Neuron (in vitro differentiated cells): ENCODE measurements around the gene BCL2.

Experiments used
- H2AFZ ChIP-seq: one replicate; pipeline ENCODE4 v1.6.1; 2013; ENCODE audit warnings: low read depth, mild to moderate bottlenecking, inconsistent platforms, low read length, moderate library complexity
- H3K27me3 ChIP-seq: one replicate; pipeline ENCODE4 v1.6.1; 2013; ENCODE audit warnings: low read length; ENCODE audit not compliant: insufficient read depth
- H3K36me3 ChIP-seq: one replicate; pipeline ENCODE4 v1.6.1; 2013; ENCODE audit warnings: low read length; ENCODE audit not compliant: insufficient read depth
- H3K4me1 ChIP-seq: one replicate; pipeline ENCODE4 v1.6.1; 2013; ENCODE audit warnings: low read length; ENCODE audit not compliant: insufficient read depth
- H3K4me3 ChIP-seq: 2 replicates; pipeline ENCODE4 v1.5.1; 2013; ENCODE audit warnings: mild to moderate bottlenecking, low read length, moderate library complexity
- H3K9me3 ChIP-seq: one replicate; pipeline ENCODE4 v1.6.1; 2013; ENCODE audit warnings: low read length

BCL2 gene

DNA sequence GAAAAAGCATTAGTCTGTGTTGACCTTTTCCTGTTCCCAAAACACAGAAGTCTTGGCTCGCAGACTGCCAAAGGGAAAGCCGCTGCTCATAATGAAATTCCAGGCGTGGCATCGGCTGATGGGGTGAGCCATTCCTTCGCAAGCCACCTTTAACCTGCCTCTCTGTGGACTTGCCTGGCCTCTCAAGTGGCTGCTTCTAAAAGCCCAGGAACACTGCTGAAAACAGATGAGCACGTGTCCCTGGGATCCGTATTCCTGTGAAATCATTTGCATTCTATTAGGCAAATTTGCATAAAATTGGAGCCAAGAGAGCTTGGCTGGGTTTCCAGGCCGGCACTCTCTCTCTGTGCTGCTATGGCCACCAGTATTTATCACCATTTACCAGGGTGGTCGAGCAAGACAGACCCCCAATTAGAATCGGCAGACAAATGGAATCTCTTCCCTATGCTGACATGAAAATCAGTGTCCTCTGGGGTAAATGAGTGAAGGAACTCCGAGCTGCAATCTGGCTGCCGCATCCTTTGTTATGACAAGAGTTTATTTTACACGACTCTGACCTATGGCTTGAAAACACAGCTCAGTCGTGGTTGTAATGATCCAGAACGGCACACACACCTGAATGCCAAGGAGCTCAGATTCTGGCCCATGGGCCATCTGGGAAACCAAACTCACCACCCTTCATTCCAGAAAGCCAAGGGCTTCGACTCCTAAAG lies 21.7 kb downstream of the BCL2 start:
- no peaks in the 10 kb centered on the region for H3K36me3 ChIP-seq
- H3K9me3 ChIP-seq: peaks cover 2% of the 10 kb centered on the region
- H3K4me3 ChIP-seq: no peak overlapping the region
- peaks cover 20% of the 10 kb centered on the region for H3K4me1 ChIP-seq
- H2AFZ ChIP-seq: no peak overlapping the region
- no peaks in the 10 kb centered on the region for H3K27me3 ChIP-seq

- H2AFZ ChIP-seq: no peak overlapping the region
- no peaks in the 10 kb centered on the region for H3K27me3 ChIP-seq
- H3K4me1 ChIP-seq: peaks cover 5% of the 10 kb centered on the region
- H3K9me3 ChIP-seq: peaks cover 4% of the 10 kb centered on the region
- no peaks in the 10 kb centered on the region for H3K36me3 ChIP-seq
- H3K4me3 ChIP-seq: no peak overlapping the region
Observed at GRCh38 chr18:63293935-63294334, 25.6 kb downstream of the BCL2 start.

DNA sequence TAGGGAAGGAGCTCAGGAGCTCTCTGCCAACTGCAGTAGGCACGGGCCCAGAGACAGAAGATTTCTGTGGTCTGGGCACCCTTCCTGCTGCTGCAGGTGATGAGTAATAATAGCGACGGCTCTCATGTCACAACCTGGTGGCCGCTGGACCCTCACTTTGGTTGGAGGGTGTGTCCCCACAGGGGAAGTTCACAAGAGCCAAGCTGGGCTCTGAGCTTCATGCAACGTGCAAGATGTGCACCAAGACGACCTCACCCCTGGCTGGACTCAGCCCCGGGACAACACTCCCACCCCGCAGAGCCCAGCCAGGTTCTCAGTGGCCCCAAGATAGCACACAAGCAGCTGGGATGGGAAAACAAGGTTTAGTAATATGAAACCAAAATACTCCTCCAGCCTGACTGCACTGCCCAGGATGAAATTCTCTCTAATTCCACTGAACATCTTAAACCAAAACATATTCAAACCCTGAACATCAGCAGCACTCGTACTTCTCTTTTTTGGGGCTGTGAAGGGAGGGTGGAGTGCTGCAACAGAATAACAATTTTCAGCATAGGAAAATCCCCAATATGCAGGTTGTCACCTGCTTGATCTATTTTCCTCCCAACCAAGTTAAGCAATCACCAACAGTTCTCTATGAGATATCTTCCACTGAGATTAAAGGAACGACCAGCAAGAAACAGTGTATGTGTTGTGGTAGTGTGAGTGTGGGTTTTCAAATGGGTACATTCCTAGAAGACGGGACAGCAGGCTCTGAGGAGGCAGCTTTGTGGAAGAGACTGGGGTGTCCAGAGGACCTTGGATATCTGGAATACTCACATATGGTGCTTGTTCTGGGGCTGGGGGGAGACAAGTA lies 26.5 kb downstream of the BCL2 start:
- no peaks in the 10 kb centered on the region for H3K27me3 ChIP-seq
- peaks cover 4% of the 10 kb centered on the region for H3K4me1 ChIP-seq
- H3K4me3 ChIP-seq: no peak overlapping the region
- H3K9me3 ChIP-seq: peaks cover 4% of the 10 kb centered on the region
- H2AFZ ChIP-seq: no peak overlapping the region
- no peaks in the 10 kb centered on the region for H3K36me3 ChIP-seq

DNA sequence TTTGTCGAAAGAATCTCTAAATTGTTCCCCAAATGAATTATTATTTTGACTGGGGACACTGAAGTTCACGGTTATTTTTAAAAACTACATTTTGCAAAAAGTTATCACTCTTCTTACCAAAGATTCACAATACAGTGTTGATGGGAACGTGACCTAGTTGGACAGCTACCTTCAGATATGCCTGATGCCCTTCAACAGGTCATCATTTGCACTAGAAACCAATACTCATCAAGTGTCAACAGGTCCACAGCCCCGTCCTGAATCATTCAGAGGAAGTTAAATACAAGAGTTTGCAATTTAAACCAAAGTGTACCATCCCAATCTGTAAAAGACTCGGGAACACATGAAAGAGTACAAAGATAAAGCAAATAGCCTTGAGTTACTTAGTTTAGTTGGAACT lies 28.3 kb downstream of the BCL2 start:
- peaks cover 4% of the 10 kb centered on the region for H3K9me3 ChIP-seq
- H3K36me3 ChIP-seq: no peaks in the 10 kb centered on the region
- H3K27me3 ChIP-seq: no peaks in the 10 kb centered on the region
- H3K4me1 ChIP-seq: no peaks in the 10 kb centered on the region
- no peak overlapping the region for H3K4me3 ChIP-seq
- H2AFZ ChIP-seq: no peak overlapping the region

DNA sequence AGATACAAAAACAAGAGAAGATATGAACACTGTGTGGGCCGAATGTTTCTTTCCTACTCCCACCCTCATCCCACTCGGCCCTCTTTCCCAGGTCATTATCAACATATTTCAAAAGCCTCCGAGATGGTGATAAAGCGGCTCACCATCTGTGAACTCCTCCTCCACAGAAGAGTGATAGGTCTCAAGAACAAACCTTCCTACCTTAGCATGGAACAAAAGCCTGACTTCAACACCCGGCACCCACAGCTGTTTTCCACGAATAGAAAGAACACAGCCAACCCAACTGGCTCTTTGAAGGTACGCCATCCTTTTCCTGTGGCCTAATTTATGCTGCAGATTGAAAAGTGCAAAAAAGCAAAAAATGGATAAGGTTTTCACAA lies 28.8 kb downstream of the BCL2 start:
- Histone ChIP-seq H3K27me3 (no peaks in the 10 kb centered on the region), H3K4me1 (no peaks in the 10 kb centered on the region), H3K36me3 (no peaks in the 10 kb centered on the region), H2AFZ (no peak overlapping the region), H3K9me3 (peaks cover 4% of the 10 kb centered on the region), H3K4me3 (no peak overlapping the region)

DNA sequence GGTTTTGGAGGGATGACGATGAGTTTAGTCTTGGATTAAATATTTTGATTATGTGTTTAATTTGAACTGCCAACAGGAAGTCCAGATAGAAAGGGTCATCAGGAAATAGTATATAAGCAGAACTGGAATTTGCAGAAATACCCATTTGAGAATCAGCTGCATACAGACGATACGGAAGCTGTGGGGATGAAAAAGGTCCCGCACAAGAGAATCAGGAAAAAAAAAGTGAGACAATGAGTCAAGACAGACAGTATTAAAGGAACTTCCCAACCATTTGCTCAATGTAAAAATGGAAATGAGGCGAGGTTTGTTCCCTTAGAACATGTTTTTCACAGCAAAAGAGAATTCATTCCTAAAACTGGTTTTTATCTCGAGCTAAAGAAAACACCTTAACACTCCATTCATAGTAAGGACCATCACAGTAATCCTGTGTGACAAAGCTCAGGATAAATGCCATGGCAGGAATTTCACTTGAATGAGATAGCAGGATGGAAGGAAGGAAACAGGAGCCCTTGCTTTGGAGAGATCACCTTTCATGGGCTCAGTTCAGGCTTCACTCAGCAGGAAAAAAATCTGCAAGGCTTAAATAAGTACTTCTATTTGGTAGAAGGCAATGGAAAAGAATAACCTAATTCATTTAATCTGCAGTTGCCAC lies 29.3 kb downstream of the BCL2 start:
- no peak overlapping the region for H2AFZ ChIP-seq
- H3K9me3 ChIP-seq: peaks cover 4% of the 10 kb centered on the region
- no peaks in the 10 kb centered on the region for H3K27me3 ChIP-seq
- no peak overlapping the region for H3K4me3 ChIP-seq
- no peaks in the 10 kb centered on the region for H3K4me1 ChIP-seq
- no peaks in the 10 kb centered on the region for H3K36me3 ChIP-seq

DNA sequence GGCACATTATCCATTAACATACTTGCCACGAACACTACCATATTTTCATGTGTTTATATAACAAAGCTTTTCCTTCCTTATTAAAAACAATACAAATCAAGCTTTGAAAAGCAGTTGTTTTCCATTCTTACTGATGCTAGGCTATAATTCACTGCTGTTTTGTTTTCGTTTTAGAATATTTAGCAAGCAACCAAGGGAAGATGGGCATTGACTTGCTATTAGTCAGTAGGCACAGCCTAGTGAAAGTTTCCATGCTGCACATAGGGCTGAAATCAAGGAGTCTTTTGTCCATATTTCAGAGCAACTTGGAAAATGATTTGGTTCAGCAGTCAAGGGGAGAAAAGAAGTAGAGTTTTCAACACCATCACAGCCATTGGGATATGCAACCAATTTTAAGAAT lies 31.3 kb downstream of the BCL2 start:
- no peak overlapping the region for H3K4me3 ChIP-seq
- no peak overlapping the region for H2AFZ ChIP-seq
- no peaks in the 10 kb centered on the region for H3K27me3 ChIP-seq
- no peaks in the 10 kb centered on the region for H3K4me1 ChIP-seq
- no peaks in the 10 kb centered on the region for H3K36me3 ChIP-seq
- H3K9me3 ChIP-seq: peaks cover 4% of the 10 kb centered on the region

- Histone ChIP-seq H2AFZ (no peak overlapping the region), H3K4me3 (no peak overlapping the region), H3K4me1 (no peaks in the 10 kb centered on the region), H3K27me3 (no peaks in the 10 kb centered on the region), H3K36me3 (no peaks in the 10 kb centered on the region), H3K9me3 (peaks cover 4% of the 10 kb centered on the region)
Observed at GRCh38 chr18:63287691-63288220, 31.8 kb downstream of the BCL2 start.

DNA sequence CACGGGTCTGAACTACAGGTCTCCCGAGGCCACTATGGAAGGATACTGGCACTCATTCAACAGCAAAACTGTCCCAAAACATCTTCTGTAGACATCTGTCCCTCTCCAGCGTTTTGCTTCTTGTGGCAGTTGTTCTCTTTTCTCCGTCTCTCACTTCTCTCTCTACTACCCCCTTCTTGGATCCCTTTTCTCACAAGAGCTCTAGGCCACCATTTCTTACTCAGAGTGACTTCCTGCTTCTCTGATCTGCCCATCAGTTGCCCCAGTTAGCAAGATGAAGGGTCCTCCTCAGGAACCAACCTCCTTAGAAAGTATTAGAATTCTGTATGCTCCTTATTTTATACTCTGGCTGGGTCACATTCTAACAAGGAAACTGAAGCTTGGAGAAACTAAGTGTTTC lies 32.6 kb downstream of the BCL2 start:
- Histone ChIP-seq H3K36me3 (no peaks in the 10 kb centered on the region), H2AFZ (no peak overlapping the region), H3K27me3 (no peaks in the 10 kb centered on the region), H3K4me3 (no peak overlapping the region), H3K9me3 (no peaks in the 10 kb centered on the region), H3K4me1 (no peaks in the 10 kb centered on the region)

GRCh38 chr18:63284827-63285733 lies 34.5 kb downstream of the BCL2 start:
- Histone ChIP-seq H2AFZ (no peak overlapping the region), H3K27me3 (no peaks in the 10 kb centered on the region), H3K36me3 (no peaks in the 10 kb centered on the region), H3K4me3 (no peak overlapping the region), H3K9me3 (no peaks in the 10 kb centered on the region), H3K4me1 (no peaks in the 10 kb centered on the region)

GRCh38 chr18:63284173-63284799 lies 35.3 kb downstream of the BCL2 start:
- no peak overlapping the region for H3K4me3 ChIP-seq
- no peaks in the 10 kb centered on the region for H3K36me3 ChIP-seq
- no peaks in the 10 kb centered on the region for H3K4me1 ChIP-seq
- no peaks in the 10 kb centered on the region for H3K9me3 ChIP-seq
- H3K27me3 ChIP-seq: no peaks in the 10 kb centered on the region
- H2AFZ ChIP-seq: no peak overlapping the region
